Gastroesophageal sphincter (tissue), 4 donors: Measurements from ENCODE around the gene PNCK. TPM values are rescaled to one million over a fixed set of nuclear protein-coding genes. Genes with fewer than 3 reads are reported as not detected.

Experiments used
- ATAC-seq: fragments of 150-250 bp; one replicate; pipeline ENCODE4 v1.9.1; 2016; ENCODE audit warnings: mild to moderate bottlenecking, moderate library complexity
- H3K27ac ChIP-seq, 4 donors: fragments of 200-600 bp; sonication (generic) in 3 of 4; 1 replicate in 3 of 4; 2 replicates in 1 of 4; pipeline ENCODE4 v1.5.1; 2016 to 2019
- H3K27me3 ChIP-seq: fragments of 200-600 bp; sonication (generic); one replicate; pipeline ENCODE4 v1.5.1; 2019
- H3K36me3 ChIP-seq, 2 donors: fragments of 200-600 bp; sonication (generic); one replicate each; pipeline ENCODE4 v1.5.1; 2019; ENCODE audit warnings: control low read depth in 1 of 2
- H3K4me1 ChIP-seq, 3 donors: fragments of 200-600 bp; sonication (generic); 1 replicate in 2 of 3; 2 replicates in 1 of 3; pipeline ENCODE4 v1.5.1; 2016 to 2019; ENCODE audit warnings: control low read depth in 2 of 3
- H3K4me3 ChIP-seq, 2 donors: fragments of 200-600 bp; sonication (generic); one replicate each; pipeline ENCODE4 v1.5.1; 2019; ENCODE audit warnings: mild to moderate bottlenecking in 1 of 2, moderate library complexity in 1 of 2
- H3K9me3 ChIP-seq, 3 donors: fragments of 200-600 bp; sonication (generic); one replicate each; pipeline ENCODE4 v1.5.1; 2017 to 2019; ENCODE audit warnings: control low read depth in 2 of 3
- EP300 ChIP-seq: sonication (generic); formaldehyde crosslinking; IDR thresholded peaks from one replicate; pipeline ENCODE4 v1.6.1; 2017; ENCODE audit warnings: antibody characterized with exemption, mild to moderate bottlenecking
- POLR2A ChIP-seq, 2 donors: fragments of 450-650 bp; IDR thresholded peaks; one replicate each; pipeline ENCODE4 v1.6.1; 2017; ENCODE audit warnings: antibody characterized with exemption in 2 of 2, mild to moderate bottlenecking in 2 of 2, moderate library complexity in 1 of 2
- POLR2AphosphoS5 ChIP-seq: sonication (generic); formaldehyde crosslinking; IDR thresholded peaks from one replicate; pipeline ENCODE4 v1.6.1; 2017; ENCODE audit warnings: antibody characterized with exemption
- WGBS, 2 donors: methylation state at CpG; one replicate each; pipeline ENCODE4 v1.1.5; 2018; ENCODE audit warnings: low coverage in 1 of 2; 5-methylcytosine and 5-hydroxymethylcytosine counted together
- total RNA-seq, 4 donors: library from RNA; depleted of rRNA; stranded (reverse); fragments of >200 nt; gene quantifications; one replicate each; pipeline ENCODE4 v1.1.0, GENCODE V29; 2016
- TF ChIP-seq, protein P1 (sequence below), 4 experiments: fragments of 200-600 bp in 2 of 4; fragments of 450-650 bp in 2 of 4; sonication (generic) in 1 of 4; IDR thresholded peaks; one replicate each; pipeline ENCODE4 v1.5.1; 2017 to 2019; ENCODE audit warnings: antibody characterized with exemption in 4 of 4, mild to moderate bottlenecking in 2 of 4, moderate library complexity in 2 of 4

PNCK gene
- total RNA-seq, 4 donors from 2014 or later = 14.4 to 55.9 (median 30.1) TPM

DNA sequence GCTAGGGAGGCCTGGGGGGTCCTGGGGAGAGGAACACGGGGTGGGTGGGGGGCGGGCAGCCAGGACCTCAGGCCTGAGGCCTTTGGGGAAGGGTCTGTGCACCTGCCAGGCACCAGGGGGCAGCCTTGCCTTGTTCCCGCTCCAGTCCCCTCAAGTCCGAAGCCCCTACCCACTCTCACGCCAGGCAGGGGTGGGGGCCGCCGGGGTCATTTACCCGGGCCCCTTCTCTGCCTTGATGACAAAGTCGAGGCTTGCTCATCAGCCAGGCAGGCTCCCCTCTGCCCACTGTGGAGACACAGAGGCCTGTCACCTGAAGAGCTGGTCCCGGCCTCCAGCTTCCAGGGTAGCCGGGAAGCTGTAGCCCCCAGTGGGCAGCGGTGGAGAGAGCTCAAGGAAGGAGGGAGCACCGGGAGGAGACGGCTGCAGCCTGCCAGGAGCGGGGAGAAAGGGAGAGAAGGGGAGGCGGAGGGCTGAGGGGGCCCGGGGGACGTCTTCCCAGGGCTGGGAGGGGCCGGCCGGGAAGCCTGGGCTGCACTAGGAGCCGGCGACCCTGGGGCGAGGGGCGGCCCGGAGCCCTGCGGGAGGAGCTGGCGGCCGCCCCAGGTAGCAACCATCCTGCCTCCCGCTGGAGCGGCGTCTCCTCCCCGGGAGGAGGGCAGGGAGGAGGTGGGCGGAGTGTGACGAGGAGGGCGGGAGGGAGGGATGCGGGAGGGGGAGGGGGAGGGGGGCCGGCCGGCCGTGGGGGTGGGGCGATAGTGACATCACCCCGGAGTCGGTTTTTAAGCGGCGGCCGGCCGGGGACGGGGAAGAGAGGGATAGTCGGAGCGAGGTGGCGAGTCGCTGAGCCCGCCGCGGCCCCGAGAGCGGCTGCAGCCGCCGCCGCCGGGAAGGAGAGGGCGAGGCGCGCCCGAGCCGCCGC lies 13.8 kb upstream of the PNCK start, which contains the start of gene SLC6A8:
TSS of gene SLC6A8 (plus strand) at position 806 of the 919 bp plus-strand sequence. CDS start 649 bp downstream, outside the sequence.
- Histone ChIP-seq H3K9me3 (no peaks in the 10 kb centered on the region), H3K4me1 (peaks cover 0 to 33% (median 0%) of the 10 kb centered on the region in 3 donors), H3K27me3 (no peaks in the 10 kb centered on the region), H3K36me3 (no peaks in the 10 kb centered on the region), H3K4me3 (peak within 1 kb of the TSS; percentile 65 to 83), H3K27ac (peak within 1 kb of the TSS; percentile 82 to 88 (median 86))
- no peak for TF ChIP-seq EP300
- peak; percentile 51 to 66 for TF ChIP-seq POLR2A (IDR thresholded peaks at IDR 0.05)
- TF ChIP-seq, protein P1, sequence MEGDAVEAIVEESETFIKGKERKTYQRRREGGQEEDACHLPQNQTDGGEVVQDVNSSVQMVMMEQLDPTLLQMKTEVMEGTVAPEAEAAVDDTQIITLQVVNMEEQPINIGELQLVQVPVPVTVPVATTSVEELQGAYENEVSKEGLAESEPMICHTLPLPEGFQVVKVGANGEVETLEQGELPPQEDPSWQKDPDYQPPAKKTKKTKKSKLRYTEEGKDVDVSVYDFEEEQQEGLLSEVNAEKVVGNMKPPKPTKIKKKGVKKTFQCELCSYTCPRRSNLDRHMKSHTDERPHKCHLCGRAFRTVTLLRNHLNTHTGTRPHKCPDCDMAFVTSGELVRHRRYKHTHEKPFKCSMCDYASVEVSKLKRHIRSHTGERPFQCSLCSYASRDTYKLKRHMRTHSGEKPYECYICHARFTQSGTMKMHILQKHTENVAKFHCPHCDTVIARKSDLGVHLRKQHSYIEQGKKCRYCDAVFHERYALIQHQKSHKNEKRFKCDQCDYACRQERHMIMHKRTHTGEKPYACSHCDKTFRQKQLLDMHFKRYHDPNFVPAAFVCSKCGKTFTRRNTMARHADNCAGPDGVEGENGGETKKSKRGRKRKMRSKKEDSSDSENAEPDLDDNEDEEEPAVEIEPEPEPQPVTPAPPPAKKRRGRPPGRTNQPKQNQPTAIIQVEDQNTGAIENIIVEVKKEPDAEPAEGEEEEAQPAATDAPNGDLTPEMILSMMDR (IDR thresholded peaks at IDR 0.05) = peak in 1 of 4 experiments; percentile 55
- peak; percentile 77 for TF ChIP-seq POLR2AphosphoS5
- WGBS, 2 donors = 20% methylated on average over 1 of the region's 66 CpGs; no CpG with 5 or more reads in 1 of the 2 donors
- ATAC-seq = peak; percentile 66

DNA sequence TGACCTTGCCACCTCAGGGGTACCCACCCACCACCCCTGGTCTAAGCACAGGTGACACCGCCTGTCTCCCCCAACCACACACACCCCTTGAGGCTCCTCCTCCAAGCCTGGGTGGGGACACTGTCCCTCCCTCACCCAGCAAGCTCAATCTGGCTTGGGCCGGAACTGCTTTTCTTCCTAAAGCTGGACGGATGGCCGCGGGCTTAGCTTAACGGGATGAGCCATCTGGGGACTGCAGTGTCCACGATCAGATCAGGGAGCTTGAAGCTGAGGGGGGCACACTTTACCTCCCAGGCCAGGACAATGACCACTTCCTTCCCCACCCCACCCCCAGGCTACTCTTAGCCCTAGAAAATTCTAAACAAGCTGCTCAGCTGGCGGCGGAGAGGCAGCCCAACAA lies 13.1 kb upstream of the PNCK start:
- TF ChIP-seq EP300 (no peak), POLR2A (IDR thresholded peaks at IDR 0.05) (no peak), POLR2AphosphoS5 (no peak)
- TF ChIP-seq, protein P1 (IDR thresholded peaks at IDR 0.05) = no peak
- WGBS, 2 donors = no CpG with 5 or more reads among the region's 9 CpGs
- no peaks in the 10 kb centered on the region for H3K36me3 ChIP-seq
- H3K4me3 ChIP-seq = no peak overlapping the region
- peak overlapping the region; percentile 60 to 82 (median 79) for H3K27ac ChIP-seq
- no peaks in the 10 kb centered on the region for H3K27me3 ChIP-seq
- H3K4me1 ChIP-seq = peaks cover 0 to 32% (median 0%) of the 10 kb centered on the region in 3 donors
- ATAC-seq = no peak
- H3K9me3 ChIP-seq = no peaks in the 10 kb centered on the region

DNA sequence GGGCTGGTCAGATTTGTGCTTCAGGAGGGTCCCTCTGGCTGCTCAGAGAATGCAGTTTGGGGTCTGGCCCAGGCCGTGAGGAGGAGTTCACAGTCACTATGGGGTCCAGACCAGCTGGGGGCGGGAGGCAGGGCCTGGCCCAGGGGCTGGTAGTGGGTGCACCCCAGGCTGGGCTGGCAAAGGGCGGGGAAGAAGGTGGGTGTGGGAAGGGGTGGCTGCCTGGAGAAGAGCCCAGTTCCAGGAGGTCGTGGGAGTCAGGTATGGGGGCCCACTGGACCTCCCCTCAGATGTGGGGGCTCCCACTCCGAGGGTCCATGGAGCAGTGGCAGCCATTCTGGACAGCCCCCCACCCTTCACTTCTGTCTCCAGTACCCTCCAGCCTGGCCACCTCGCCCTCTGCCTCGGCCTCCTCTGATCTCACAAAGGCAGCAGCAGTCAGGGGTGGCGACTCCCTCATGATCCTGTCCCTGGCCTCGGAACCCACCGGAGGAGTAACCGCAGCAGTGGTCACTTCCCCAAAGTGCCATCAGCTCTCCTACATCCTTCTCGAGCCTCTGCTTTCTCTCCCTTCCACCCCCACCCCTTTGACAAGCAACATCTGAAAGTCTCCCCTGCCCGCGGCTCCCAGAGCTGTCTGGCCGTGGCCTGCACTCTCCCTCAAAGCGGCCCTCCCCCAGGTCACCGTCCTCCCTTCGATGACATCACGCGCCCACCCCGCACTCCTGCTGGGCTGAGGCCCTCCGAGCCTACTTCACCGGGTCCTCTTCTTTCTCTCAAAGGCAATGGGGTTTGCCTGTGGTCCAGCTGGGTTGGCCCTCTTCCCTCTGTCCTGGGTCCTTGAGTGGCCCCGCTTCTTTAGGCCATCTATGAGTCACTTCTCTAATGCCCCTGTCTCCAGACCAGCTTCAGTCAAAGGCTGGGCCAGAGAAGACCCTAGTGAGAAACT lies 12.4 kb upstream of the PNCK start:
- 81% methylated on average over 9 of the region's 24 CpGs; no CpG with 5 or more reads in 1 of the 2 donors for WGBS, 2 donors
- ATAC-seq = no peak
- no peak for TF ChIP-seq POLR2A (IDR thresholded peaks at IDR 0.05)
- no peak for TF ChIP-seq POLR2AphosphoS5
- TF ChIP-seq, protein P1 (IDR thresholded peaks at IDR 0.05) = no peak
- TF ChIP-seq EP300 = no peak

DNA sequence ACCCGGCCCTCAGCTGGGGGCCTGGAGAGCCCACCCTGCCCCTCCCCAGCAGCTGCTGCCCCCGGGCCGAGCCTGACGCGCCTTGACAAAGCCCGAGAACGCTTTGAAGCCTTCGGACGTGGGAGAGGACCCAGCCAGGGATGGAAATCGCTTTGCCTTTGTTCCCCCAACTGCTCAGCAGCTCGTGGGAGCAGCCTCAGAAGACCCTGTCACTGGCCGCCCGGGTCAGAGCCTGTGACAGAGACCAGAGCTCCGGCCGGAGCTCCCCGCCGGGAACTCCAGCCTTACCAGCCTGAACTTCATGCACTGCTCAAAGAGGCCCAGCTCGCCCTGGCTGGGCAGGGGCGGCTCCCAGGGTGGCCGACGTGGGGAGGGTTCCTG lies 11.5 kb upstream of the PNCK start:
- no peak overlapping the region for H3K27ac ChIP-seq
- H3K4me1 ChIP-seq = peaks cover 0 to 17% (median 0%) of the 10 kb centered on the region in 3 donors
- no peaks in the 10 kb centered on the region for H3K27me3 ChIP-seq
- H3K36me3 ChIP-seq = no peaks in the 10 kb centered on the region
- no peak overlapping the region for H3K4me3 ChIP-seq
- TF ChIP-seq, protein P1 (IDR thresholded peaks at IDR 0.05) = no peak
- TF ChIP-seq POLR2AphosphoS5 = no peak
- no peak for ATAC-seq
- H3K9me3 ChIP-seq = no peaks in the 10 kb centered on the region
- WGBS, 2 donors = 65% methylated on average over 4 of the region's 21 CpGs; no CpG with 5 or more reads in 1 of the 2 donors

More for the DNA sequence above, 12.4 kb upstream of the PNCK start:
- Histone ChIP-seq H3K4me3 (no peak overlapping the region), H3K36me3 (no peaks in the 10 kb centered on the region), H3K27me3 (no peaks in the 10 kb centered on the region), H3K9me3 (no peaks in the 10 kb centered on the region), H3K27ac (no peak overlapping the region), H3K4me1 (peaks cover 0 to 25% (median 0%) of the 10 kb centered on the region in 3 donors)
